BLaER1 treated with 17β-estradiol and CSF1 and Interleukin-3, amounts not matched to agents 10 nM and 100 nM (cell line): Measurements from ENCODE around the gene HGF.

Experiments
- H3K27ac ChIP-seq, 11 experiments: shearing (Covaris generic); formaldehyde crosslinking; 2 replicates each; pipeline ENCODE4 v1.8.1; 2022
- H3K27me3 ChIP-seq, 11 experiments: shearing (Covaris generic); formaldehyde crosslinking; 2 replicates each; pipeline ENCODE4 v1.8.1; 2022
- H3K36me3 ChIP-seq, 11 experiments: shearing (Covaris generic); formaldehyde crosslinking; 2 replicates each; pipeline ENCODE4 v1.8.1; 2022
- H3K4me1 ChIP-seq, 10 experiments: shearing (Covaris generic); formaldehyde crosslinking; 2 replicates each; pipeline ENCODE4 v1.8.1; 2022
- H3K4me2 ChIP-seq, 11 experiments: shearing (Covaris generic); formaldehyde crosslinking; 2 replicates each; pipeline ENCODE4 v1.8.1; 2022
- H3K4me3 ChIP-seq, 10 experiments: shearing (Covaris generic); formaldehyde crosslinking; 2 replicates each; pipeline ENCODE4 v1.8.1; 2022
- H3K9ac ChIP-seq, 11 experiments: shearing (Covaris generic); formaldehyde crosslinking; 2 replicates each; pipeline ENCODE4 v1.8.1; 2022
- H3K9me3 ChIP-seq, 11 experiments: shearing (Covaris generic); formaldehyde crosslinking; replicated peaks in 1 of 11; 2 replicates each; pipeline ENCODE4 v1.8.1; 2022
- H4K20me1 ChIP-seq, 11 experiments: shearing (Covaris generic); formaldehyde crosslinking; 2 replicates each; pipeline ENCODE4 v1.8.1; 2022
- Cebpa-rat ChIP-seq, 11 experiments: shearing (Covaris generic); IDR thresholded peaks; 2 replicates each; pipeline ENCODE4 v1.8.1; 2022

Gene HGF

DNA sequence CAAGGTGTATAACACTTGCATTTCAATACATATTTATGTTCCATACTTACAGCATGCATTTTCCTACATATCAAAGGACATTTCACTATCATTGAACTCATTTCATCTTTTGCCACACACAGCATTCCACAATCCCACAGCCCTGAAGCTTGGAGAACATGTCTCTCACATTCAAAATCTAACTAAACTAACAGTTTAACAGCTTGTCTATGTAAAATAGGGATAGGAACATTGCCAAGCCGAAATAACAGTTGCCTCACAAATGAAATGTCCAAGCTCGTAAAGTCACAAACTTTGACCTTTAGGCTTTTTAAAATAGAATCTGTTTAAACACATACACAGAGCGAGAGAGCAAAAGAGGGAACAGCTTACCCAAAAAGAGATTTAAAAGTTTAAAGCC, 65.3 kb downstream of the HGF start:
- Histone ChIP-seq H3K9ac (no peak overlapping the region), H3K36me3 (peaks cover 0 to 97% (median 91%) of the 10 kb centered on the region in 11 experiments; a peak in 19 of 22 replicates), H4K20me1 (peaks cover 0 to 14% (median 0%) of the 10 kb centered on the region in 11 experiments; a peak in 2 of 22 replicates), H3K9me3 (no peaks in the 10 kb centered on the region), H3K4me3 (no peak overlapping the region), H3K4me2 (no peak overlapping the region), H3K4me1 (peaks cover 0 to 10% (median 0%) of the 10 kb centered on the region in 10 experiments; a peak in 4 of 20 replicates), H3K27ac (no peak overlapping the region), H3K27me3 (no peaks in the 10 kb centered on the region)
- no peak for TF ChIP-seq Cebpa-rat (IDR thresholded peaks at IDR 0.05)

DNA sequence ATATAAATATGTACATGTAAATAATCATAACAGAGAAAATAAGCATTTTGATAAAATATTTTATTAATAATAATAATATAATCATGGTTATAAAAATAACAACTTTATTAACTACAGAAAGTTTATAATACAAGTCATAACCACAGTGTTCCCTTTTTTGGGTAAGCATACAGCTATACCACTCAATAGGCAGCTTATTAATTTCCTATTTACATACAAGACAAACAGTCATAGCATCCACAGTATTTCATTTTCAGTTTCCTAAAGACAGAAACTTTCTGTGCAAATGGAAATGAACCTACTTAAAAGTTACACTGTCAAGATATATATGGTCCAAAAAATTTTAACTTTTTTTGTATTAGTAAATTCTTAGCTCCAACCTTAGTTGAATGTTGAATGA, 70.9 kb downstream of the HGF start:
- Histone ChIP-seq H4K20me1 (peaks cover 0 to 5% (median 0%) of the 10 kb centered on the region in 11 experiments; a peak in 1 of 22 replicates), H3K4me3 (no peak overlapping the region), H3K9me3 (no peaks in the 10 kb centered on the region), H3K36me3 (peaks cover 0 to 44% (median 38%) of the 10 kb centered on the region in 11 experiments; a peak in 17 of 22 replicates), H3K4me2 (no peak overlapping the region), H3K9ac (no peak overlapping the region), H3K27me3 (no peaks in the 10 kb centered on the region), H3K27ac (no peak overlapping the region), H3K4me1 (no peaks in the 10 kb centered on the region)
- no peak for TF ChIP-seq Cebpa-rat (IDR thresholded peaks at IDR 0.05)

- Histone ChIP-seq H3K4me2 (no peak overlapping the region), H3K9me3 (no peaks in the 10 kb centered on the region), H4K20me1 (no peaks in the 10 kb centered on the region), H3K4me1 (peaks cover 0 to 10% (median 5%) of the 10 kb centered on the region in 10 experiments; a peak in 6 of 20 replicates), H3K4me3 (no peak overlapping the region), H3K27ac (no peak overlapping the region), H3K27me3 (no peaks in the 10 kb centered on the region), H3K36me3 (peaks cover 0 to 3% (median 2%) of the 10 kb centered on the region in 11 experiments; a peak in 6 of 22 replicates), H3K9ac (no peak overlapping the region)
- TF ChIP-seq Cebpa-rat (IDR thresholded peaks at IDR 0.05), result no peak
These were observed 75.1 kb downstream of the HGF start for GRCh38 chr7:81694711-81695110.

GRCh38 chr7:81693894-81694293, 76.0 kb downstream of the HGF start:
- Histone ChIP-seq H3K9me3 (no peaks in the 10 kb centered on the region), H3K27ac (no peak overlapping the region), H3K4me1 (peaks cover 0 to 14% (median 5%) of the 10 kb centered on the region in 10 experiments; a peak in 8 of 20 replicates), H3K36me3 (no peaks in the 10 kb centered on the region), H3K9ac (no peak overlapping the region), H3K27me3 (no peaks in the 10 kb centered on the region), H4K20me1 (no peaks in the 10 kb centered on the region), H3K4me2 (no peak overlapping the region), H3K4me3 (no peak overlapping the region)
- TF ChIP-seq Cebpa-rat (IDR thresholded peaks at IDR 0.05), result no peak

DNA sequence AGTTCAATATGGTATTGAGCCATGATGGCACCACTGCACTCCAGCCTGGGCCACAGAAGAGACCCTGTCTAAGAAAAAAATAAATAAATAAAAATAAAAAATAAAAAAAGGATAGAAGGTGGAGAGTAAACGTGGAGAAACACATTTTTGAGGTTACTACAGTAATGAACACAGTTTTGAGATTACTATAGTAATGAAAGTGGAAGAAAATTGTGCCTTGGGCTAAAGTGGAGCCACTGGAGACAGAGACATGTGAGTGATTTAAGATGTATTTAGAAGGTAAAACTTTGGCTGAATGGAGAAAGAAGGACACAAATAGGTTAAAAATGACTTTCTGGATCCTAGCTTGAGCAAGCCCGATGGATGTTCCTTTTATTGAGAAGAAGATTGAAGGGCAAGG, 76.8 kb downstream of the HGF start:
- Histone ChIP-seq H3K4me3 (no peak overlapping the region), H3K9me3 (no peaks in the 10 kb centered on the region), H3K27ac (no peak overlapping the region), H3K4me2 (no peak overlapping the region), H3K9ac (no peak overlapping the region), H3K4me1 (peaks cover 0 to 14% (median 5%) of the 10 kb centered on the region in 10 experiments; a peak in 8 of 20 replicates), H3K27me3 (no peaks in the 10 kb centered on the region), H4K20me1 (no peaks in the 10 kb centered on the region), H3K36me3 (no peaks in the 10 kb centered on the region)
- no peak for TF ChIP-seq Cebpa-rat (IDR thresholded peaks at IDR 0.05)

- no peak for TF ChIP-seq Cebpa-rat (IDR thresholded peaks at IDR 0.05)
- Histone ChIP-seq H3K36me3 (no peaks in the 10 kb centered on the region), H3K27ac (no peak overlapping the region), H3K9ac (no peak overlapping the region), H4K20me1 (no peaks in the 10 kb centered on the region), H3K27me3 (no peaks in the 10 kb centered on the region), H3K9me3 (no peaks in the 10 kb centered on the region), H3K4me1 (peaks cover 0 to 14% (median 5%) of the 10 kb centered on the region in 10 experiments; a peak in 8 of 20 replicates), H3K4me3 (no peak overlapping the region), H3K4me2 (no peak overlapping the region)
These were observed 77.5 kb downstream of the HGF start for GRCh38 chr7:81692146-81692905.

GRCh38 chr7:81691199-81691821, 78.5 kb downstream of the HGF start:
- Histone ChIP-seq H4K20me1 (no peaks in the 10 kb centered on the region), H3K9ac (no peak overlapping the region), H3K27ac (no peak overlapping the region), H3K27me3 (no peaks in the 10 kb centered on the region), H3K4me3 (no peak overlapping the region), H3K9me3 (no peaks in the 10 kb centered on the region), H3K36me3 (no peaks in the 10 kb centered on the region), H3K4me1 (peaks cover 0 to 14% (median 5%) of the 10 kb centered on the region in 10 experiments; a peak in 8 of 20 replicates), H3K4me2 (no peak overlapping the region)
- no peak for TF ChIP-seq Cebpa-rat (IDR thresholded peaks at IDR 0.05)

- no peak overlapping the region for H3K27ac ChIP-seq
- H3K36me3 ChIP-seq, result no peaks in the 10 kb centered on the region
- H3K4me1 ChIP-seq, result peaks cover 0 to 14% (median 5%) of the 10 kb centered on the region in 10 experiments; a peak in 9 of 20 replicates
- peak overlapping the region in 1 of 11 experiments; percentile 36; a peak in 2 of 22 replicates for H3K4me2 ChIP-seq
- no peak overlapping the region for H3K9ac ChIP-seq
- no peaks in the 10 kb centered on the region for H3K9me3 ChIP-seq
- H3K4me3 ChIP-seq, result no peak overlapping the region
- H3K27me3 ChIP-seq, result no peaks in the 10 kb centered on the region
- H4K20me1 ChIP-seq, result no peaks in the 10 kb centered on the region
- no peak for TF ChIP-seq Cebpa-rat (IDR thresholded peaks at IDR 0.05)
These were observed 79.2 kb downstream of the HGF start for GRCh38 chr7:81690688-81691087.

DNA sequence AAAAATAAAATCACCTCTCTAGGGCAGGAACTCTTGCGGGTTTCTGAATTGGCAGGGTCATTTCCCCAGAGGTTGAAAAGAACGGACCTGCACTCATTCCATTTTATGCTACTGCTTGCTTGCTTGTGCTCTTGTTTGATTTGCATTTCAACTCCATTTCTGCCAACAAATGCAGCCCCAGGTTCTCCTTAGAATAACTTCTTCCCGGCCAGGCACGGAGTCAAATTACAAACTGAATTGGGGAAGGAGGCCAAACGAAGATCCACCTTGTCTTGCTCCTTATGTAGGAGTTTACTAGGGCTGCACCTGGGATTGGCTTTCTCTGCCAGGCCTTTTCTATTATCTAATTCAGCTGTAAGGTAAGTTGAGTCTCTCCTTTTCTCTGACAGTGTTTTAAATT, 79.6 kb downstream of the HGF start:
- no peaks in the 10 kb centered on the region for H4K20me1 ChIP-seq
- H3K9me3 ChIP-seq, result no peaks in the 10 kb centered on the region
- no peaks in the 10 kb centered on the region for H3K36me3 ChIP-seq
- TF ChIP-seq Cebpa-rat (IDR thresholded peaks at IDR 0.05), result no peak
- H3K27me3 ChIP-seq, result no peaks in the 10 kb centered on the region
- H3K4me3 ChIP-seq, result no peak overlapping the region
- H3K9ac ChIP-seq, result no peak overlapping the region
- H3K4me2 ChIP-seq, result peak overlapping the region in 5 of 11 experiments; percentile 22 to 36 (median 29); a peak in 6 of 22 replicates
- peaks cover 2 to 16% (median 8%) of the 10 kb centered on the region in 10 experiments for H3K4me1 ChIP-seq
- H3K27ac ChIP-seq, result no peak overlapping the region
